Ammon's horn (tissue), 1 donor: ENCODE results near the gene ENPP4.
"Not testable (repeated sequence)": the region's sequence is repeated elsewhere in the genome, so short reads cannot be mapped to it uniquely, and the experiment has no call there.

Experiments used
- DNase-seq: peaks from one replicate; pipeline ENCODE4 v3.0.0-alpha.2; 2016; ENCODE audit warnings: low spot score

Gene ENPP4

DNA sequence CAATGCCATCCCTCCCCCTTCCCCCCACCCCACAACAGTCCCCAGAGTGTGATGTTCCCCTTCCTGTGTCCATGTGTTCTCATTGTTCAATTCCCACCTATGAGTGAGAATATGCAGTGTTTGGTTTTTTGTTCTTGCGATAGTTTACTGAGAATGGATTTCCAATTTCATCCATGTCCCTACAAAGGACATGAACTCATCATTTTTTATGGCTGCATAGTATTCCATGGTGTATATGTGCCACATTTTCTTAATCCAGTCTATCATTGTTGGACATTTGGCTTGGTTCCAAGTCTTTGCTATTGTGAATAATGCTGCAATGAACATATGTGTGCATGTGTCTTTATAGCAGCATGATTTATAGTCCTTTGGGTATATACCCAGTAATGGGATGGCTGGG is 1.5 kb downstream of the ENPP4 start:
- DNase-seq: not testable (repeated sequence)

DNA sequence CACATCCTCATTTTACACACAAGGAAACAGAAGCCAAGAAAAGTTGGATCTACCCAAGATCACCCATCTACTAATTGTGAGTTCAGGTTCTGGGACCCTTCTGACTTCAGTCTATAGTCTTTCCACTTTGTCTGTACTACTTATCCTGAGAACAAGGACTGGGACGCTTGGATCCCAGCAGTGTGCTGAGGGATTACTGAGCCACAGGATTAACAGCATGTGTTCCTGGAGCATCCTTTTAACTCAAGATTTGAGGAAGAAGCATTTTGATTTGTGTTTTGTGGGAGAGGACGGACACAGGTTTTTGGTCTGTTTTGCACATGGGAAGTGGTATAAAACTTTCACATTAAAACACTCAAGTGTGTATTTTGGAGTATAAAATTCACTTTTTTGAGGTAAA is 4.4 kb downstream of the ENPP4 start:
- no peak for DNase-seq

DNA sequence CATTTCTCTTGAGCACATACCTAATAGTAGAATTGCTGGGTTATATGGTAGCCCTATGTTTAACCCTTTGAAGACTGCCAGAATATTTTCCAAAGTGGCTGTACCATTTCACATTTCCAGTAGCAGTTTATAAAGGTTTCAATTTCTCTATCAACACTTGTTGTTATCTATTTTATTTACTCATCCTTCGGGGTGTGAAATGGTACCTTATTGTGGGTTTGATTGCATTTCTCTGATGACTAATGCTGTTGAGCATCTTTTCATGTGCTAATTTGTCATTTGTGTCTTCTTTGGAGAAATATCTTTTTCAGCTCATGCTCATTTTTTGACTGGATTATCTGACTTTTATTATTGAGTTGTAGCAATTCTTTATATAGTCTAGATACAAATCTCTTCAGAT is 5.4 kb downstream of the ENPP4 start:
- DNase-seq: no peak

DNA sequence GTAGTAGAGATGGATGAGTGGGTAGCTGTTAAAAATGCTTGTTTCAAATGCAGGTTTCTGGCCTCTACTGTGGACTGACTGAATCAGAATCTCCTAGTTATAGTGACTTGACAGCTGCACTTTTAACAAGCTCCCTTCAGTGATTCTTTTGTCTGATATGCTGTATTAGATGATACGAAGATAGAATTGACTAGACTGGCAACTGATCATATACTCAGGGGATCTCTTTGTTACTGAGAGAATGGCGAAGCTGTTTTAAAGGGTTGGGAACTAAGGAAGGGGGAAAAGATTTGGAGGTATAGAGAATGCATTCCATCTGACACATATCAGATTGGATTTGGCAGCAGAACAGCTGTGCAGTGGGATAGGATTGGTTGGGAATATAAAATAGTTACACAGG is 7.0 kb downstream of the ENPP4 start:
- DNase-seq: no peak

DNA sequence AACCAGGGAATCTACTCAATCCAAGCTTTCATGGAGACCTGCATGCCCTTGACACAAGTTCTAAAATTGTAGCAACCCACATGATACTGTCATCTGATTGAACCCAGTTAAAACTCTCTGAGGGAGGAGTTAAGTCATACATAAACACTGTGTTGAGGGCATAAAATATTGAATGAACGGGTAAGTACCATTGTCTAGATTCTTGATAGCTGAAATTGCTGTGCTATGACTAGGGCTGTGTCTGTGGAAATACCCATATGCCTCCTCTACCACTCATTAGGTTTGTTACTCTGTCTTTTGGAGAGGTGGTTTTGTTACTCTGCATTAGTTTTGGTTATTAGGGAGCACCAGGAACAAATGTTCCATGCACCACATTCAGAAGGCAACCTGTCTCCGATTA is 7.6 kb downstream of the ENPP4 start:
- no peak for DNase-seq

DNA sequence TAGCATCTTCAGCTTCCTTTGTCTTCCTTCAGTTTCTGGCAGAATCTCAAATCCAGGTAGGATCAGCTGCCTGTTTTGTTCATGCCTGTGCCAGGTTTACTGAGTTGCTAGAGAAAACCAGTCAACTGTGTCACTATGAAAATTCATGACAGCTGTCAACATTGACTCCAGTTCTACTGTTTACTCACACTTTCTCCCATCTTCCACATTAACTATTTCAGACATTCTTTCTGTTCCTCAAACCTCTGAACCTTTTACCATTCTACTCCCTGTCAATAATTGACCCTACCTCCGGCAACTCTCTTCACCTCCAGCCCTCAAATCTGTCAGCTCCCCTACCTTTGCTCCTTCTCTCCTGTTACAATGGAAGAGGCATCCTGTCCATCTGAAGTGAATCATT is 8.5 kb downstream of the ENPP4 start:
- no peak for DNase-seq

DNA sequence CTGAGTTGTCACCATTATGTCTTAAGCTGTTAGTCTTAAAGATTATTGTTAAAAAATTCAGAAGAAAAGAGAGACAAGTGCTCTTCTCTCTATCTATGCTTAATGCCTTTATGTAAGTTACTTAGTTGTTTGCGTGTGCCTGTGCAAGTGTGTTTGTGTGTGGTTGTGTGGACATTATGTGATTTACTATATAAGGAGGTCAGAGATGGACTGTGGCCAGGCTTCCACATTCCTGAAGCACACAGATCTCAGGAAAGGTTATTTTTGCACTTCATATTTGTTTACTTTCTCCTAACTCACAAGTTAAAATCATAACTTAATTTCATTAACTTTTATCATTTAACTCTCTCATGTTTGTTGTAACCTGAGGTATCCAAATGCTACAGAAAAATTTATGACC is 14.5 kb downstream of the ENPP4 start:
- no peak for DNase-seq

DNA sequence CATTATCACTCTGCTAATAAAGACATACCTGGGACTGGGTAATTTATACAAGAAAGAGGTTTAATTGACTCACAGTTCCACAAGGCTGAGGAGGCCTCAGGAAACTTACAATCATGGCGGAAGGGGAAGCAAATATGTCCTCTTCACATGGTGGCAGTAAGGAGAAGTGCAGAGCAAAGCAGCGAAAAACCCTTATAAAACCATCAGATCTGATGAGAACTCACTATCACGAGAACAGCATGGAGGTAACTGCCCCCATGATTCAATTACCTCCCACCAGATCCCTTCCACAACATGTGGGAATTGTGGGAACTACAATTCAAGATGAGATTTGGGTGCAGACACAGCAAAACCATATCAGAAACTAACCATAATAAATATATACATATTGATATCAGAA is 19.3 kb downstream of the ENPP4 start:
- not testable (repeated sequence) for DNase-seq

DNA sequence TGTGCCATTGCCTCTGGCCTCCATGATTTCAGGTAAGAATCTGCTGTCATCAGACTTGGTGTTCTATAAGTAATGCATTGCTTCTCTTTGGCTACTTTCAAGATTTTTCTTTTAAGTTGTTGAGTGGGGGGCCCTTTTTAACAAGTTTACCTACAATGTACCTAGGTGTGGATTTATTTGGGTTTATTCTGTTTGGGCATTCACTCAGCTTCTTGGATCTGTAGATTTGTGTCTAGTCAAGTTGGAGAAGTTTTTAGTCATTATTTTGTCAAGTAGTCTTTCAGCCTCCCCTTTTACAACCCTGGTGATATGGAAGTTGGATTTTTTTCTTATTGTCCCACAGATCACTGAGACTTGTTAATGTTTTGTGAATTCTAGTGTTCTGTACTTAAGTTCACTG is 26.9 kb downstream of the ENPP4 start:
- no peak for DNase-seq

DNA sequence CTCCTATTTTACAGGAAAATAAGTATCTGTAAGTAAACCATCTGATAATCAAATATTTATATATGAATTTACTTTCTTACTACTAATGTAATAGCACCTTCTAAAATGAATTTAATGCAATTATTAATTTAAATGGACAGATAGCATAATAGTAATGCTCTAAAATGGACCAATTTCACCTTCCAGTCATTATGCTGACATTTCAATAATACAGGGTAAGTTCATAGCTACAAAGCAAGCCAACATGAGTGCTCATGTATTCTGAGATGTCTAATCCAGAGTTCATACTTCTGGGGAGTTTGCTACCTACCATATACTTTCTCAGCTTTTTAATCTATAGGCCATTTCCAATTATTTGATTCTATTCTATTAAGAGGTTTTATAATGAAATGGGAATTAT is 29.4 kb downstream of the ENPP4 start:
- no peak for DNase-seq

DNA sequence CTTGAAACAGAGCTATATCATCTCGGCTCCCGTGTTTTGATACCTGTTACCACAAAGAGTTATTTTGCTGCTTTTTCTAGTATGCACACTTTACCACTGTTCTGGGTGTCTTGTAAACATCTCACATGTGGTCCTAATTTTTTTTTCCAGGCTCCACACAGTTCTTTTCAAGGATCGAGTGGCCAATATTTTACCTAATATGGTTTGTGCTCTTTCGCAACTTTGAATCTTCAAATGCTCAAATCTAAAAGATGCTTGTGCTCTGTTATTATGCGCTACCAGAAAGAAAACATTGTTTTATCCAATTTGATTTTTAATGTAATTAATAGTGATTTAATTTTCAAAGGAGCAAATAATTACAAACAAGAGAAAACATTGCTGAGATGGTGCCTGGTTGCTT is 30.3 kb downstream of the ENPP4 start:
- no peak for DNase-seq

DNA sequence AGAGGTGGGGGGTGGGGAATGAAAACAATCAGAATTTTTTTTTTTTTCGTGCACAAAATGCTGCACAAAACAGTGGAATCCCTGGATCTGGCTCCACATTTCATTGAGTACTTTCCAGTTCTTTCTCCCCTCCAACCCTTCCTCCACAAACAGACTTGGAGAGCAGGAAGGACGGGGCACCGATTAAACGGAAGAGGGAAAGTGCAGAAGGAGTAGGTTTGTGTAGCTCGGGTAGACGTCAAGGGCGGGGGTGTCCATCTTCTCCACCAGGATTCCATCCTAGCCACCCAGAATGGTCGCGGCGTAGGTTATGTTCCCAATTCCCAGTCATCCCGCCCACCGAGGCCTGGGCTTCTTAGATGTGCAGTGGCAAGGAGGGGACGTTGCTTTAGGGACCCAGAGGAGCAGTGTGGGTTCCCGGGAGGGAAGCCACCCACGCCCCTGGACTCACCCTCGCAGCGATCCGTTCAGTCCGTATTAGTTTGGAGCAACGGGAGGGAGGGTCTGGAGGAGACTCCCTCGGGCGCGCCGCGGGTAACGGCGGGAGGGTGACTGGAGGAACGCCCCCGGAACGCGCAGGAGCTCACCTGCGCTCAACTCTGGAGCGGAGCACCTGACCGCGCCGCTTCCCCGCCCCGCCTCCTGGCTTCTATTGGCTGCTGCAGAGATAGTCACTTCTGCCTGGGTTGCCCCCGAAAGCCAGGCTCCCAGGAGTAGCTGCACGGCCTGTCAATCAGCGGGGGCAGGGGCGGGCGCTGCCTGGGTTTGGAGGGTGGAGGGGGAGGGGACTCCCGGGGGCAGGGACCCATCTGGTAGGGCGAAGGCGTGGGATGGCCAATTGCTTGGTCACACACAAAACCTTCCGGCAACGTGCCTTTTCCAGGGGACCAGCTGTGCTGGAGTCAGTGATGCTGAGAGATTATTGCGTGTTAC is 40.8 kb downstream of the ENPP4 start, which contains the start of gene ENPP5:
TSS of gene ENPP5 (minus strand) at position 624 of the 933 bp plus-strand sequence. CDS start 2,718 bp downstream, outside the sequence.
- peak; percentile 94 for DNase-seq

DNA sequence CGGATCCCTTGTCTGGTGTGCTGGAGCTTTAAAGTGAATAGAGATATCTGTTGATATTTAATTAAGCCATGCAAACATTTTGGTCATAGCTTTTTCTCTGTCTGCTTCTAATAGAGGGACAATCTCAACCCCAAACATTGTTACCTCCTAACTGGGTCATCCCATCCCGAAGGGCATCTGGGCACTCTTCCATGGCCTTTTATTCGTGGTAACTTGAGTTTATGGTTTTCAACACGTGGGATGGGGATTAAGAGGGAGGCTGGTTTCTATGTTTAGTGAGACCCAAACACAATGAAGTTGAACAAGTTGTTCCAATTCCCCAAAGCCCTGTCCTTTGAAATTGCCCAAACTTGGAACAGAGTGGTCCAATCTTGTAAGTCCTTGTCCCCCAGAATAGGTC is 42.4 kb downstream of the ENPP4 start:
- no peak for DNase-seq

DNA sequence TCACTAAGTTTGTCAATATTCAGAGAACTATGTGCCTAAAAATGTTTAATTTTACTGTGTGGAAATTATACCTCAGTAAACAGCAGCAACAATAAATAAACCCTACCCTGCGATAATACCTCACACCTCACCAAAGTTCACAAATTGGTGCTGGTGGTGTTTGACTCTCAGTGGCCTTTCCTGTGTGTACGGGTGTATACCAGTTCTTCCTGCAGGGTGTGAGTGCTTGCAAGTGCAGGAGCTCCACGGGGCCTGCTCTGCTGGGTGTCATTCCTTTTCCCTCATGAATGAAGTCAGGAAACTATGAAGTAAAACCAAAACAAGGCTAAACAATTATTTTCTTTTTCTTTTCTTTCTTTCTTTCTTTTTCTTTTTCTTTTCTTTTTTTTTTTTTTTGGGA is 45.1 kb downstream of the ENPP4 start:
- DNase-seq: no peak

DNA sequence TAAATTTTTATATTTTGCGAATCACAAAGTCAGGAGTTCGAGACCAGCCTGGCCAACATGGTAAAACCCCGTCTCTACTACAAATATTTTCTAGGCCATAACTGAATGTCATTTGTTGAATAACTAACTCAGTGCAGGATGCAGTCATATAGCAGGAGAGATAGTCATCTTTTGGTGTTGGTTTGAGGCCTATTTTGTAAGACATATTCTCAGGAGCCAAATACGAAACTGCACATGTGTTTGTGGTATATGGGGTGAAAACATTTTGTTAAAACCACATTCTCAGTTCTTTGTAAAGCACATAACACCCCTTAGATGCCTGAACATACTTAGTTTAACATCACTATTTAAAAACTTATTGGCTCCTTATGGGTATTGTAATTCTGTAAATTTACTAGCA is 45.7 kb downstream of the ENPP4 start:
- DNase-seq: no peak

DNA sequence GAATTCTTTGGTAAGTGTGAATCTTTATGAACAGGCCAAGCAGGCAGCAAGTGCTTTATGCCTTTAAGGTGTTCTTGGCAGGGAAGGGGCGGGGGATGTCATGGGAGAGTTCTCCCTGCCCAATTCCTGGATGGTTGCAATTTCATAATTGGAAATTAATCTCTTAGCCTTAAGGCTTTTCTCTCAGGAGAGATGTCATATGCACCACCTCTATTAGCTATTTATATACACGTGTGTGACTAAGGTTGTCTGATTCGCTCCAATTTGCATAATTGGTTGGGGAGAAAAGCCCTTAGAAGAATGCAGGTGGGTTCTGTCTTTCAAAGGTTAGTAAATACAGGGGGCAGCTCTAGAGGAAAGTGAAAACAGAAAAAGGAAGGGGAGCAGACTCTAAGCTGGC is 46.2 kb downstream of the ENPP4 start:
- DNase-seq: no peak

DNA sequence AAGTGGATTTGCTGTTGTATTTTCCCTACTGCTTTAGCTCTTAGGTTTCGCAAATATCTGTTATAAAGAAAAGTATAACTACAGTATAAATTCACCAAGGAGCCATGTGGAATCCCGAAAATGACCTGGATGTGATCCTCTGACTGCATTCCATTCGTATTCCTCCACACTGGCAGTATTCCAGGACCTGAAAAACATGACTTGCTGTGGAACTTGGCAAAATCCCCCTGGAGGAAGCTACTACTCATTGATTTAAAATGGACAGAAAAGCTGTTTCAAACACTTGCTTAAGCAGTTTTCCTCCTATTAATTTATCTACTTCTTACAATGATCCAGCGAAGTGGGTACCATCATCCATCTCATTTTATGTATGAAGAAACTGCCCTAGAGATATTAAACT is 54.3 kb downstream of the ENPP4 start:
- DNase-seq: no peak

DNA sequence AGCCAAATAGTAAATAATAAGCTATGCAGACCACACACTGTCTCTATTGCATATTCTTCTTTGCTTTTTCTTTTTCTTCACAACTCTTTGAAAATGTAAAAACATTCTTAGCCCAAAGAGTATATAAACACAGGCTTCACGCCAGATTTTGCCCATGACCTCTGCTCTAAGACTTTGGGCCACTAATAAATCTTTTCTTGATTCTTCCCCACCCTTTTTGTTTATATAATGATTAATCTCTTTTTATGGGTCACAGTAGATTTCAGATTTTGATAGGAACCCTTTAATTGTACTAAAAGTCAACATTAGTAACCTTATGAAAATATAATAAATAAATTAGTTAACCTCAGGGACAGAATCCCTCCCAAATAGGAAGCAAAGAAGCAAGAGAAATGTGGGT is 56.8 kb downstream of the ENPP4 start:
- no peak for DNase-seq

DNA sequence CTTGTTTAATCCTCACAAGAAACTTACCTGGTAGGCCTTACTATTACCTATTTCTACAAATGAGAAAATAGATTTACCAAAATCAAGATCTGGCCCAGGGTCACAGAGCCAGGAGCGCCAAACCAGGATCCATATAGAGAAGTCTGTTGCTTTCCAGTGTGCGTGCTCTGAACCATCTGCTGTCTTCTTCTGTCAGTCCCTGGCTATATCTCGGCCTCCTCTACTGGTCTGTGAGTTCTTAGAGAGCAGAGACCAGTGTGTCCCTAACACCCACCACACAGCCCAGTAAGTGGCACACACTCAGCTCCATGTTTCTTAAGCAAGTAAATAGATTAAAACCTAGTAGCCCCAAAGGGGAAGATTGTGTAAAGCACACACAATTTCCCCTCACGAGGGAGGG is 59.9 kb downstream of the ENPP4 start:
- no peak for DNase-seq

DNA sequence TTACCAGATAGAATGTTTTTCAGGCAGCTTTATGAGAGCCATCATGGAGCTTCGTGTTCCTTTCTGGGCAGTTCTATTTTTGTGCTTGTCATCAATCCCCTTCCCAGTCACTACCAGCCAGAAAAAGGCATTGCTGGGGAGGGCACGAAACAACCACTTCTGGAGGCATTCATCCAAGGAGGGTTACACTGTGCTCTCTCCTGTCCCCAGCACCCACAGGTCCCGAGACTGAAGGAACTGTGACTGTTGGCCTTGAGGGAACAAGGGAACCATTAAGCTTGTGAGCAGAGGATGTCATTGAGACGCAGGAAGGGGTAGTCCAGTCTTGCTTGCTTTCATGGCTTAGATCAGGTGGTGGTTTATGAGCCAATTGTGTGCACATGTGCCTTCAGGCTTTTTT is 61.1 kb downstream of the ENPP4 start:
- no peak for DNase-seq

DNA sequence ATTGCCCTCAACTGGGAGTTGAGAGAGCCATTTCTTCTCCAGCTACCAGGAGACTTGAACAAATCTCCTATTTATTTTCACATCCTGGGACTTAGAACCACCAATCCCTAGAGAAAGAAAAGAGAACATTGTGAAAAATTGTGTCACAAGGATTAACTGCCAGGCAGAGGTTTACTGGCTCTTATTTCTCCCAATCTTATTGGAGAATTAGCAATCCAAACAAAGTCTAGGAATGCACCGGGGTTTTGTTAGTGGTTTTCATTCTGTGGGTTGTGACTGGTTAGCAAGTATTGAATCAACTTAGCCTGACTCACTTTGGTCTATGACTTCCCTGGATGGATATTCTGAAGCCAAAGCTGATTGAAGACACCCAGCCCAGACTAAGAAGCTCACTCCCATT is 62.2 kb downstream of the ENPP4 start:
- DNase-seq: no peak
